Left lung (tissue), 10 donors: ENCODE data around the gene C1D. TPM values are rescaled to one million over a fixed set of nuclear protein-coding genes. Genes with fewer than 3 reads are reported as not detected.

ENCODE experiments used
- ATAC-seq: fragments of 200-7000 bp; cut with Tn5 transposase; one replicate; pipeline ENCODE4 v1.9.1; 2020; ENCODE audit warnings: moderate library complexity
- DNase-seq, 4 donors: peaks; one replicate each; pipeline ENCODE4 v3.0.0-alpha.2; 2013 to 2020
- H3K27ac ChIP-seq, 2 donors: fragments of 200-600 bp; sonication (generic) in 1 of 2; one replicate each; pipeline versions ENCODE4 v1.5.0 to v1.8.0; 2020 to 2021
- H3K27me3 ChIP-seq, 2 donors: fragments of 200-600 bp; sonication (generic) in 1 of 2; one replicate each; pipeline versions ENCODE4 v1.5.0 to v1.8.0; 2020 to 2021
- H3K36me3 ChIP-seq, 2 donors: fragments of 200-600 bp; sonication (generic) in 1 of 2; one replicate each; pipeline versions ENCODE4 v1.5.0 to v1.8.0; 2020 to 2021
- H3K4me1 ChIP-seq, 2 donors: fragments of 200-600 bp; one replicate each; pipeline ENCODE4 v1.8.0; 2021
- H3K4me3 ChIP-seq, 2 donors: fragments of 200-600 bp; sonication (generic) in 1 of 2; one replicate each; pipeline versions ENCODE4 v1.5.0 to v1.8.0; 2020 to 2021; ENCODE audit warnings: mild to moderate bottlenecking in 1 of 2
- H3K9me3 ChIP-seq, 2 donors: fragments of 200-600 bp; sonication (generic) in 1 of 2; one replicate each; pipeline versions ENCODE4 v1.5.0 to v1.8.0; 2020 to 2021
- intact Hi-C, 2 donors: fragments of 100-400 bp; cut with DNase I; formaldehyde crosslinking; loops; one replicate each; pipeline versions ENCODE4 v1.11.2 to v1.14.2; 2022
- polyA plus RNA-seq, 6 donors: library from polyadenylated mRNA; unstranded; fragments of 120-200 nt; gene quantifications; one replicate each; pipeline ENCODE4 v1.2.1, GENCODE V29; 2013; ENCODE audit not compliant: insufficient read length in 6 of 6
- total RNA-seq, 2 donors: library from RNA; stranded (reverse); fragmentation: NEBNext Ultra II Directional; extraction: Animal tissue kit (Norgen Biotek cat#: 25700); gene quantifications; one replicate each; pipeline ENCODE4 v1.2.1, GENCODE V29; 2021
- TF ChIP-seq, protein P1 (sequence below), 2 donors: fragments of 200-600 bp; sonication (generic) in 1 of 2; IDR thresholded peaks; one replicate each; pipeline versions ENCODE4 v1.5.0 to v1.8.0; 2021; ENCODE audit warnings: antibody characterized with exemption in 2 of 2
- donor health status: DM: no; HTN: yes; CAD: no.
- donor health status: DM: no; HTN: no; CAD: no.

The C1D gene
- total and polyA plus RNA-seq, 8 donors, result 21.0 to 43.4 (median 38.4) TPM

GRCh38 chr2:68046642-68047240, 16.1 kb downstream of the C1D start:
- Histone ChIP-seq H3K4me1 (no peaks in the 10 kb centered on the region), H3K27ac (no peak overlapping the region), H3K4me3 (no peak overlapping the region), H3K36me3 (peaks cover 0 to 31% of the 10 kb centered on the region in 2 donors), H3K9me3 (no peaks in the 10 kb centered on the region), H3K27me3 (no peaks in the 10 kb centered on the region)
- TF ChIP-seq, protein P1, sequence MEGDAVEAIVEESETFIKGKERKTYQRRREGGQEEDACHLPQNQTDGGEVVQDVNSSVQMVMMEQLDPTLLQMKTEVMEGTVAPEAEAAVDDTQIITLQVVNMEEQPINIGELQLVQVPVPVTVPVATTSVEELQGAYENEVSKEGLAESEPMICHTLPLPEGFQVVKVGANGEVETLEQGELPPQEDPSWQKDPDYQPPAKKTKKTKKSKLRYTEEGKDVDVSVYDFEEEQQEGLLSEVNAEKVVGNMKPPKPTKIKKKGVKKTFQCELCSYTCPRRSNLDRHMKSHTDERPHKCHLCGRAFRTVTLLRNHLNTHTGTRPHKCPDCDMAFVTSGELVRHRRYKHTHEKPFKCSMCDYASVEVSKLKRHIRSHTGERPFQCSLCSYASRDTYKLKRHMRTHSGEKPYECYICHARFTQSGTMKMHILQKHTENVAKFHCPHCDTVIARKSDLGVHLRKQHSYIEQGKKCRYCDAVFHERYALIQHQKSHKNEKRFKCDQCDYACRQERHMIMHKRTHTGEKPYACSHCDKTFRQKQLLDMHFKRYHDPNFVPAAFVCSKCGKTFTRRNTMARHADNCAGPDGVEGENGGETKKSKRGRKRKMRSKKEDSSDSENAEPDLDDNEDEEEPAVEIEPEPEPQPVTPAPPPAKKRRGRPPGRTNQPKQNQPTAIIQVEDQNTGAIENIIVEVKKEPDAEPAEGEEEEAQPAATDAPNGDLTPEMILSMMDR (IDR thresholded peaks at IDR 0.05), result no peak
- ATAC-seq, result no peak
- intact Hi-C loops, result no loop called here
- no peak for DNase-seq

DNA sequence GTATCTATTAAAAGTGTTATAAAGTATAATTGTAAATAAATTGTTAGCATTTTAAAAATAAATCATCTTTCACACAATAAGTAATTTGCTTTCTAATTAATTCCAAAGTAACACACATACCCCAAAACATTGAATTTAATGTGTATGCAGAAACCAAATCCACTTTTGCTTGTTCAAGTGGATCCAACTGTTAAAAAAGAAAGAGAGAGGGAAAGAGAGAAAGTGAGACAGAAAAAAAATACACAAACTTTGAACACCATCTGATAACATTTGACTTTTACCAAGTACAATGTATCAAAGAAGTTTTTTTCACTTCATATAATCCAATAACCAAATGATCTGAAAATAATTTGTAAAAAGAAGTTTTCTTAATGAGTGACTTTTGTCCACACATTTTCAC, 16.6 kb downstream of the C1D start:
- intact Hi-C loops, result no loop called here
- Histone ChIP-seq H3K27ac (no peak overlapping the region), H3K36me3 (peaks cover 0 to 31% of the 10 kb centered on the region in 2 donors), H3K4me3 (no peak overlapping the region), H3K4me1 (no peaks in the 10 kb centered on the region), H3K27me3 (no peaks in the 10 kb centered on the region), H3K9me3 (no peaks in the 10 kb centered on the region)
- no peak for ATAC-seq
- DNase-seq, result no peak
- TF ChIP-seq, protein P1 (IDR thresholded peaks at IDR 0.05), result no peak

- Histone ChIP-seq H3K27me3 (no peaks in the 10 kb centered on the region), H3K9me3 (no peaks in the 10 kb centered on the region), H3K4me3 (no peak overlapping the region), H3K4me1 (no peaks in the 10 kb centered on the region), H3K27ac (no peak overlapping the region), H3K36me3 (peaks cover 0 to 31% of the 10 kb centered on the region in 2 donors)
- DNase-seq (no peak), ATAC-seq (no peak)
- TF ChIP-seq, protein P1 (IDR thresholded peaks at IDR 0.05), result no peak
- intact Hi-C loops, result no loop called here
Measured at GRCh38 chr2:68045342-68045741, 17.5 kb downstream of the C1D start.

DNA sequence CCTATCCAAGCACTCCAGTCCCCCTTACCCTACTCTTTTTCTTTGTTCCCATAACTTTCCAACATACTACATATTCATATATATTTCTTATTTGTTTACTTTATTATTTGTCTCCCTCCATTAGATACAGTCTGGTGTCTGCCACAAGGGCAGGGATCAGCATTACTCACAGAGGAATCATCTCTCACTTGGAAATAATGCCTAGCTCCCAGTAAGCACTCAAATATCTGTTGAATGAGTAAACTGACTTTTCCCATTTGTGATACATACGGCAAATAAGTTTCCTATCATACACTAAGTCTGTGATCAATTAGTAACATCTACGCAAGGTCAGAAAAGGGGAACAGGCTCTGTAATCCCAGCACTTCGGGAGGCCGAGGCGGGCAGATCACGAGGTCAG, 18.7 kb downstream of the C1D start:
- TF ChIP-seq, protein P1 (IDR thresholded peaks at IDR 0.05), result no peak
- Histone ChIP-seq H3K27ac (no peak overlapping the region), H3K9me3 (no peaks in the 10 kb centered on the region), H3K36me3 (peaks cover 0 to 31% of the 10 kb centered on the region in 2 donors), H3K4me3 (no peak overlapping the region), H3K27me3 (no peaks in the 10 kb centered on the region), H3K4me1 (no peaks in the 10 kb centered on the region)
- ATAC-seq (no peak), DNase-seq (no peak)
- intact Hi-C loops, result no loop called here

GRCh38 chr2:68043695-68044094, 19.1 kb downstream of the C1D start:
- Histone ChIP-seq H3K27ac (no peak overlapping the region), H3K4me1 (no peaks in the 10 kb centered on the region), H3K36me3 (peaks cover 0 to 31% of the 10 kb centered on the region in 2 donors), H3K9me3 (no peaks in the 10 kb centered on the region), H3K4me3 (no peak overlapping the region), H3K27me3 (no peaks in the 10 kb centered on the region)
- intact Hi-C loops, result no loop called here
- TF ChIP-seq, protein P1 (IDR thresholded peaks at IDR 0.05), result no peak
- no peak for DNase-seq
- ATAC-seq, result no peak
